Neural crest cell (in vitro differentiated cells): Measurements from ENCODE around the gene CATSPERE. TPM values are rescaled to one million over a fixed set of nuclear protein-coding genes. Genes with fewer than 3 reads are reported as not detected.

ENCODE experiments used
- DNase-seq: peaks from one replicate; pipeline ENCODE4 v3.0.0; 2021; ENCODE audit warnings: low read depth, mixed read lengths, low spot score
- H3K27ac Mint-ChIP-seq: one replicate; pipeline ENCODE4 v1.8.0; 2021; ENCODE audit warnings: mild to moderate bottlenecking, mixed read lengths; ENCODE audit not compliant: unreplicated experiment
- H3K27me3 Mint-ChIP-seq: 2 replicates; pipeline ENCODE4 v1.8.0; 2021; ENCODE audit warnings: low read depth, mild to moderate bottlenecking, mixed read lengths
- H3K36me3 Mint-ChIP-seq: 2 replicates; pipeline ENCODE4 v1.8.0; 2021; ENCODE audit warnings: low read depth, mild to moderate bottlenecking, mixed read lengths
- H3K4me1 Mint-ChIP-seq: 2 replicates; pipeline ENCODE4 v1.8.0; 2021; ENCODE audit warnings: mixed read lengths
- H3K4me3 Mint-ChIP-seq: one replicate; pipeline ENCODE4 v1.8.0; 2021; ENCODE audit warnings: mild to moderate bottlenecking, mixed read lengths
- H3K9me3 Mint-ChIP-seq: 2 replicates; pipeline ENCODE4 v1.8.0; 2021; ENCODE audit warnings: mixed read lengths
- CTCF ChIP-seq: fragments of 200-600 bp; sonication (generic); conservative IDR thresholded peaks from 2 replicates; pipeline ENCODE4 v1.5.0; 2021; ENCODE audit warnings: antibody characterized with exemption, mild to moderate bottlenecking
- total RNA-seq: library from RNA; stranded (reverse); gene quantifications from 2 replicates; pipeline ENCODE4 v1.2.1, GENCODE V29; 2021

Gene CATSPERE
- total RNA-seq, 1 donor from 2014 or later, result 0.44 TPM

GRCh38 chr1:244653439-244654107 lies 192.5 kb downstream of the CATSPERE start:
- TF ChIP-seq CTCF, result no peak
- Mint-ChIP-seq H3K4me1 (peaks cover 17% of the 10 kb centered on the region), H3K4me3 (no peak overlapping the region), H3K27ac (no peak overlapping the region), H3K9me3 (no peaks in the 10 kb centered on the region), H3K27me3 (no peaks in the 10 kb centered on the region), H3K36me3 (peaks cover 15% of the 10 kb centered on the region)
- no peak for DNase-seq

GRCh38 chr1:244654108-244655038 lies 193.3 kb downstream of the CATSPERE start:
- H3K9me3 Mint-ChIP-seq, result no peaks in the 10 kb centered on the region
- no peak overlapping the region for H3K4me3 Mint-ChIP-seq
- no peak overlapping the region for H3K27ac Mint-ChIP-seq
- H3K4me1 Mint-ChIP-seq, result peaks cover 18% of the 10 kb centered on the region
- no peak for DNase-seq
- peaks cover 17% of the 10 kb centered on the region for H3K36me3 Mint-ChIP-seq
- no peak for TF ChIP-seq CTCF
- no peaks in the 10 kb centered on the region for H3K27me3 Mint-ChIP-seq

GRCh38 chr1:244655186-244655585 lies 194.1 kb downstream of the CATSPERE start:
- TF ChIP-seq CTCF, result no peak
- no peaks in the 10 kb centered on the region for H3K9me3 Mint-ChIP-seq
- no peak overlapping the region for H3K4me3 Mint-ChIP-seq
- peaks cover 23% of the 10 kb centered on the region for H3K36me3 Mint-ChIP-seq
- no peak overlapping the region for H3K27ac Mint-ChIP-seq
- no peaks in the 10 kb centered on the region for H3K27me3 Mint-ChIP-seq
- no peak for DNase-seq
- peaks cover 18% of the 10 kb centered on the region for H3K4me1 Mint-ChIP-seq

GRCh38 chr1:244657421-244657820 lies 196.3 kb downstream of the CATSPERE start:
- Mint-ChIP-seq H3K27ac (no peak overlapping the region), H3K36me3 (peaks cover 31% of the 10 kb centered on the region), H3K9me3 (no peaks in the 10 kb centered on the region), H3K4me3 (peak overlapping the region; percentile 35), H3K4me1 (peaks cover 10% of the 10 kb centered on the region), H3K27me3 (no peaks in the 10 kb centered on the region)
- DNase-seq, result no peak
- no peak for TF ChIP-seq CTCF

GRCh38 chr1:244659694-244660093 lies 198.6 kb downstream of the CATSPERE start:
- no peak overlapping the region for H3K4me3 Mint-ChIP-seq
- peaks cover 6% of the 10 kb centered on the region for H3K4me1 Mint-ChIP-seq
- no peak overlapping the region for H3K27ac Mint-ChIP-seq
- DNase-seq, result no peak
- TF ChIP-seq CTCF, result no peak
- H3K9me3 Mint-ChIP-seq, result no peaks in the 10 kb centered on the region
- no peaks in the 10 kb centered on the region for H3K27me3 Mint-ChIP-seq
- peaks cover 31% of the 10 kb centered on the region for H3K36me3 Mint-ChIP-seq
